CD4-positive, alpha-beta T cell treated with Interleukin-15 for 4 hours (primary cell): ENCODE results near the gene MAT2A.
"Not testable (repeated sequence)": the region's sequence is repeated elsewhere in the genome, so short reads cannot be mapped to it uniquely, and the experiment has no call there.

Source experiments
- DNase-seq: peaks from one replicate; pipeline ENCODE4 v3.0.0-alpha.2; 2020; ENCODE audit warnings: low spot score

Gene MAT2A

GRCh38 chr2:85547859-85548607, 9.1 kb downstream of the MAT2A start:
- no peak for DNase-seq

GRCh38 chr2:85548608-85548900, 9.6 kb downstream of the MAT2A start:
- DNase-seq, result no peak

GRCh38 chr2:85549095-85549494, 10.1 kb downstream of the MAT2A start:
- no peak for DNase-seq

DNA sequence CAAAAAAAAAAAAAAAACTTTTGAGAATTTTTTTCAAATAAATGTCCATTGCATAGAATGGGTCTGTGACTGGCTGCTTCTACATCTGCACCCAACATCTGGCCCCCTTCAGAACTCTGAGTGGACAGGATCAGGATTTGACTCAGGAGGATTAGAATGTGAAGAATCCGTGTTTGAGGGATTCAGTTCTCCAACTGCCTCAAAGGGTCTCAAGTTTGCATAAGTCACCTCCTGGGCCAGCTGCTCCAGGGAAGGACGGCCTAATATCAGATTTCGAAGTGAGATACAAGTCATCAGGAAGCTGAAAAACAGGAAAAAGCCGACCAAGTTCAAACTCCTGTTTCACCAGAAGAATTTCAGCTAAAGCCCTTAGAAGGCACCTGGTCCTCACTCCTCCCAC, 10.9 kb downstream of the MAT2A start:
- DNase-seq, result no peak

DNA sequence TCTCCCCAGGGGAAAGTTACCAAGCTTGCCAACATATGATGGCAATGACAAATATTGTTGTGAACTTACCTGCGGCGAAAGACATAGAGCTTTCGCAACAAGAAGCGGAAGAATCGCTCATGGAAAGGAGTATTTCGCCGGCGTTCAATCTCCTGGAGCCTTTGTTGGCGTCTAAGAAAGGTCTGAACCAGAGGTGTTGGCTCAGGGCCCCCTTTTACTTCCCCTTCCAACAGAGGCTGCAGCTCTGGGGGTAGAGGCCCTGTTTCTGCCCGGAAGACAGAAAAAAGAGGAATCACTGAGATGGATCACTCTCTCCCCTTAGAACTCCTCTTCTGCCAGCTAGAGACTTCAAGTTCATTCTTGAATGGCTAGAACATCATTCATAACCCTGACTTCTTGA, 11.5 kb downstream of the MAT2A start:
- no peak for DNase-seq

GRCh38 chr2:85551698-85552678, 13.0 kb downstream of the MAT2A start:
- DNase-seq, result peak; percentile 92

- no peak for DNase-seq
Measured at GRCh38 chr2:85553184-85553583, 14.2 kb downstream of the MAT2A start.

GRCh38 chr2:85554980-85555612, 16.1 kb downstream of the MAT2A start:
- no peak for DNase-seq

DNA sequence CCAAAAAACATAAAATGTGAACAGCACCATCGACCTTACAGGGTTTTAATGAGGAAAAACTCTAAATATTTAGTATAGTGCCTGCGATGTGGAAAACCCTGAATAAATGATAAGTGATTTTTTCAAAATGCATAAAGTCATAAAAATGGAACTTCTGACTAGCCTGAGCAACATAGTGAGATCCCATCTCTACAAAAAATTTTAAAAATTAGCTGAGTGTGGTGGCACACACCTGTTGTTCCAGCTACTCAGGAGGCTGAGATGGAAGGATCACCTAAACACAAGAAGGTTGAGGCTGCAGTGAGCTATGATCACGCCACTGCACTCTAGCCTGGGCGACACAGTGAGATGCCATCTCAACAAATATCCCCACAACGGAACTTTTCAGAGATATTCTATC, 18.2 kb downstream of the MAT2A start:
- no peak for DNase-seq

GRCh38 chr2:85558160-85558559, 19.2 kb downstream of the MAT2A start:
- no peak for DNase-seq

GRCh38 chr2:85560403-85560726, 21.4 kb downstream of the MAT2A start:
- not testable (repeated sequence) for DNase-seq

GRCh38 chr2:85560812-85561279, 21.9 kb downstream of the MAT2A start:
- no peak for DNase-seq

DNA sequence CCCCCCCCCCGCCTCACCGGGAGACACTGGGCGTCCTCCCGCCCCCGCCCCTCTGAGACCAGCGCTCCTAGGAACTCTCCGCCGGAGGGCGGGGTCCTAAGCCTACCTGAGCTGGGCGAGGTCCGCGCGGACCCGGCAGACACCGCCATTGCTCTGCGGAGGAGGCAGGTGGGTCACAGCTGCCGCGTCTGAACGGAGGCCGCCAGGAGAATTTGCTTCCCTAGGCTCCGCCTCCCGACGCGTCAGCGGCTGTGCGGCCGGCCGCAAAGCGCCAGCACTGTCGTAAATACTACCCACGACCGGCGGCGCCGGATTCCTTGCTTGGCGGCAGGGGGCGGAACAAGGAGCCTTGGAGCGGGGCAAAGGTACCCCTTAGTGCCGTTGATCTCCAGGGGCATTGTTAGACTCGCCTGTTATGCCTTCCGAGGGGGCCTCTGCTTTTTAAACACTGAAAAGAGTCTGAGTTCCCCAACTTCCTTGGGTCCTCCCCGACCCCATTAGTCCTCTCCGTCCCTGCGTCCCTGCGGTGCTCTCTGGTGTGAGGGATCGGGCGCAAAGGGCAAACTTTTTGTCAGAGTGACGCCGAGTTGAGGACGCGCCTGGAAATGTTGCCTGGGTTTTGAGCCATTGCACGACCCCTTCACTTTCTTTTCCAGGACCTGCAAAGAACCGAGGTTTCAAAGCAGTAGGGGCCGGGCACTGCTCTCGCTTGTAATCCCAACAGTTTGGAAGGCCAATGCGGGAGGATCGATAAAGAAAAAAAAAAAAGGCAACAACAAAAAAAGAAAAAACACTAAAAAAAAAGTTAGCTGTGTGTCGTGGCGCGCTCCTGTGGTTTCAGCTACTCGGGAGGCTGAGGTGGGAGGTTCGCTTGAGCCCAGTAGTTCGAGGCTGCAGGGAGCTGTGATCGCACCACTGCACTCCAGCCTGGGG, 22.6 kb downstream of the MAT2A start, which contains the start of gene GGCX:
GGCX (minus strand) TSS at position 214 of the 933 bp plus-strand sequence; CDS start at position 149, 65 bp downstream.
- peak; percentile 95 for DNase-seq

DNA sequence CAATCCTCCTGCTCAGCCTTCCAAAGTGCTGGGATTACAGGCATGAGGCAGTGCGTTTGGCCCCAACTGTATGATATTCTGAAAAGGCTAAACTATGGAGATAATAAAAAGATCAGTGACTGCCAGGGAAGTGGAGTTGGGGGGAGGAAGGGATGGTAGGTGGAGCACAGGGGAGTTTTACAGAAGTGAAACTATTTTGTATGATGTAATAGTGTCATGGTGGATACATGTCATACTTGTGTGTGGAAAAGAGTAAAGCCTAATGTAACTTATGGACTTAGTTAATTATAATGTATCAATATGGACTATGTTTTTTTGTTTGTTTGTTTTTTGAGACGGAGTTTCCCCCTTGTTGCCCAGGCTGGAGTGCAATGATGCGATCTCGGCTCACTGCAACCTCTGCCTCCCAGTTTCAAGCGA, 25.2 kb downstream of the MAT2A start:
- no peak for DNase-seq

GRCh38 chr2:85566265-85566664, 27.3 kb downstream of the MAT2A start:
- no peak for DNase-seq

- DNase-seq, result no peak
Measured at GRCh38 chr2:85575739-85576138, 36.8 kb downstream of the MAT2A start.

- no peak for DNase-seq
Measured at GRCh38 chr2:85577063-85577385, 38.1 kb downstream of the MAT2A start.

DNA sequence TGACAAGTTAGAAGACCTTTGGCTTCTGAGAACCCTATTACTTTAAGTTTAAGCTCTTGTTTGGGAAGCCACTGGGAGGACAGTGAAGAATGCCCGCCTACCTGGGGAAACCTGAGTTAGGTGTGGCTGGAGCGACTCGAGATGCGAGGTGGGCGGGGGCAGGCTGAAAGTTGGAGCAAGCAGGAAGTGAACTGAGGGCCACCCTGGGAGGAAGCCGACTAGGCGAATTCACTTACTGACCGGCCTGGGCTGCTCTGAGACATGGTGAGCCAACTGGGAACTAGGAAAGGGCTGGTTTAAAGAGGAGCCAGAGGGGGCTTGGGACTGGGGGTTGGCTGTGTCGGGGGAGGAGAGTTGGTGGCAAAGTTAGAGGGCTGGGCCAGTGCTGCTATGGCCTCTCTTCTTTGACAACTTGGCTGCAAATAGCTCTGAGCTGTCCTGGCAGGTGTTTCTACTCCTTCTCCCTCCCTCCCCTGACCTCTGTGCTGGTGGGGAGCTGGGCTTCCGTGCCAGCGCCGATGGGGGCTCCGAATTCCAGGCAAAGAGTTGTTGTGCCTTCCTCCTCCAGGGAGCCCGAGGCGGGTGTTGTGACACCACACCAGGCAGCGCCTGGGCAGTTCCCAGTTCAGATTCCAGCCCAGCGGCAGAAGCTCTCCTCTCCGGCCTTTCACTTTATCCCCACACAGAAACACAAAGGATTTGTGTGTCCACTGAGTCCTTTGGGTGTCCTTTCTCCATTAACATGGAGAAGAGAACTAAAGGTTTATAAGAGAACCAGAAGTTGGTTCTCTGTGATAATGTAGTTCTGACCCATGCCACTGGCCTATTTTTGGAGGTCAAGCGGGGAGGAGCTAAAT, 38.6 kb downstream of the MAT2A start, which contains the start of gene VAMP8:
VAMP8 (plus strand) TSS at position 201 of the 857 bp plus-strand sequence; CDS start at position 262, 61 bp downstream.
- peak; percentile 59 for DNase-seq

DNA sequence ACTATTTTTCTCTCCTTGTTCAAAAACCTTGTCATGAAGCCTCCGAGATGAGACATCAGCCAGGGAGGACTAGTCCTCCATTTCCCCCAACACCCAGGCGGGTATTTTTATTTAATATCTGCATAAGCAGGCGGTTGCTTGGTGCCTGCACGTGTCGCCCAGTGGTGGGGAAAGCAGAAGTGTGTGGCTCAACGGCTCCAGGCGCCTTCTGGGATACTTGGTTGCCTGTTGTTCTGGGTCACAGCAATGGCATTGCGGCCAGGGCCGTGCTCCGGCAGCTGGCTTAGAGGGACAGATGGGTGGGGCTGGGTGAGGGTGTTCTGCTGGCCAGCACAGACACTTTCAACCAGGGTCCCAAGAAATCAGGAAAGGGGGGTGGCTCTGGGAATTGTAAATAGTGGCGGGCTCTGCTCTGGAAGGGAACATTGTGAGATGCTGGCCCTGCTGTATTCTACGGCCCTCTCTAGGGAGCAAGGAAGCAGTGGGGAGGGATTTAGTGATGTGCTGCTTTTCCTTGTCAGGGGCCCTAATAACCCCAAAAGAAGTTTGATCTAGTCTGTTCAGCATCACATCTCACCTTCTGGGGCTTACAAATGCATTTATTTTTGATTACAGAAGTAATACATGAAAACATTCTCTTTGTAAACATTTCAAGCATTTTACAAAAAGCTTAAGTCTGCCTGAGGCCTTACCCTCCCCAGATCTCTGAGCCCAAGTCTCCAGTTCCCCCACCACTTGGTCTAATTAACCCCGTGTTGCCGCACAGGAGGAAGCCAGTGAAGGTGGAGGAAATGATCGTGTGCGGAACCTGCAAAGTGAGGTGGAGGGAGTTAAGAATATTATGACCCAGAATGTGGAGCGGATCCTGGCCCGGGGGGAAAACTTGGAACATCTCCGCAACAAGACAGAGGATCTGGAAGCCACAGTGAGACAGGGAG, 39.5 kb downstream of the MAT2A start:
- no peak for DNase-seq
